GM12878 (cell line): Measurements from ENCODE around the gene SEPTIN1. TPM values are rescaled to one million over a fixed set of nuclear protein-coding genes. Genes with fewer than 3 reads are reported as not detected.

Experiments used
- BHLHE40 ChIP-seq, 2 experiments: fragments of 450-650 bp in 1 of 2; IDR thresholded peaks; 2 replicates each; pipeline ENCODE4 v1.6.1; 2011 to 2017; ENCODE audit warnings: low read depth in 2 of 2, borderline replicate concordance in 1 of 2, improper control_type of control experiment in 1 of 2, low read length in 1 of 2, mild to moderate bottlenecking in 1 of 2
- BRCA1 ChIP-seq: IDR thresholded peaks from 2 replicates; pipeline ENCODE4 v1.6.1; 2011; ENCODE audit warnings: low read depth, low read length, improper control_type of control experiment
- CBX5 ChIP-seq: sonication (generic); IDR thresholded peaks from 2 replicates; pipeline ENCODE4 v1.6.1; 2016; ENCODE audit warnings: low read depth, moderate library complexity, mild to moderate bottlenecking, inconsistent platforms
- EGR1 ChIP-seq, 2 experiments: IDR thresholded peaks; 1 replicate in 1 of 2; 2 replicates in 1 of 2; pipeline ENCODE4 v1.6.1; 2011 to 2012; ENCODE audit warnings: low read depth in 2 of 2, low read length in 2 of 2, borderline replicate concordance in 1 of 2, mild to moderate bottlenecking in 1 of 2, moderate library complexity in 1 of 2
- ESRRA ChIP-seq: IDR thresholded peaks from 2 replicates; pipeline ENCODE4 v1.6.1; 2012; ENCODE audit warnings: mild to moderate bottlenecking, low read length, improper control_type of control experiment
- EZH2 ChIP-seq: IDR thresholded peaks from 2 replicates; pipeline ENCODE4 v1.6.1; 2012; ENCODE audit warnings: low read depth, mild to moderate bottlenecking, control low read depth, inconsistent platforms, low read length, borderline replicate concordance; ENCODE audit not compliant: control insufficient read depth
- FOXK2 ChIP-seq: fragments of 450-650 bp; IDR thresholded peaks from 2 replicates; pipeline ENCODE4 v1.6.1; 2017; ENCODE audit warnings: mild to moderate bottlenecking, moderate library complexity
- HDAC2 ChIP-seq: fragments of 200-600 bp; sonication (generic); IDR thresholded peaks from 2 replicates; pipeline ENCODE4 v1.6.1; 2017
- IKZF2 ChIP-seq, 2 experiments: fragments of 450-650 bp; IDR thresholded peaks; 2 replicates each; pipeline ENCODE4 v1.6.1; 2017; ENCODE audit warnings: mild to moderate bottlenecking in 2 of 2, moderate library complexity in 2 of 2
- IRF4 ChIP-seq: IDR thresholded peaks from 2 replicates; pipeline ENCODE4 v1.6.1; 2011; ENCODE audit warnings: low read depth, low read length
- JUNB ChIP-seq: IDR thresholded peaks from 2 replicates; pipeline ENCODE4 v1.6.1; 2016; ENCODE audit warnings: antibody characterized with exemption, mild to moderate bottlenecking
- JUND ChIP-seq: IDR thresholded peaks from 2 replicates; pipeline ENCODE4 v1.6.1; 2012; ENCODE audit warnings: low read depth, mild to moderate bottlenecking, low read length, improper control_type of control experiment, moderate library complexity
- MTA2 ChIP-seq: fragments of 450-650 bp; IDR thresholded peaks from 2 replicates; pipeline ENCODE4 v1.6.1; 2016; ENCODE audit warnings: low read depth, mild to moderate bottlenecking, moderate library complexity
- MTA3 ChIP-seq: IDR thresholded peaks from 2 replicates; pipeline ENCODE4 v1.6.1; 2012; ENCODE audit warnings: low read length, inconsistent platforms, borderline replicate concordance
- NR2F1 ChIP-seq: fragments of 450-650 bp; conservative IDR thresholded peaks from 2 replicates; pipeline ENCODE4 v1.6.1; 2017; ENCODE audit warnings: mild to moderate bottlenecking
- PAX5 ChIP-seq: IDR thresholded peaks from 2 replicates; pipeline ENCODE4 v1.6.1; 2011; ENCODE audit warnings: low read depth, low read length, borderline replicate concordance
- RELA ChIP-seq: fragments of 450-650 bp; IDR thresholded peaks from 2 replicates; pipeline ENCODE4 v1.8.0; 2014; ENCODE audit warnings: borderline replicate concordance; ENCODE audit not compliant: partially characterized antibody
- SMAD1 ChIP-seq: fragments of 450-650 bp; IDR thresholded peaks from 2 replicates; pipeline ENCODE4 v1.6.1; 2018; ENCODE audit warnings: mild to moderate bottlenecking, low read depth; ENCODE audit not compliant: partially characterized antibody
- SMAD5 ChIP-seq: IDR thresholded peaks from 2 replicates; pipeline ENCODE4 v1.6.1; 2016; ENCODE audit warnings: antibody characterized with exemption, low read depth
- ZBTB11 ChIP-seq: fragments of 450-650 bp; formaldehyde crosslinking; IDR thresholded peaks from 2 replicates; pipeline ENCODE4 v1.5.0; 2022; ENCODE audit warnings: mild to moderate bottlenecking, missing genetic modification characterization
- ZNF622 ChIP-seq: fragments of 450-650 bp; IDR thresholded peaks from 2 replicates; pipeline ENCODE4 v1.6.1; 2017; ENCODE audit warnings: mild to moderate bottlenecking, inconsistent platforms
- polyA plus RNA-seq, 11 experiments: library from polyadenylated mRNA; depleted of rRNA in 4 of 11; unstranded in 6 of 11; stranded (reverse) in 5 of 11; fragments of >200 nt; fragmentation: Nextera tagmentation in 4 of 11; fragmentation: Illumina TruSeq in 1 of 11; extraction: Ambion mirVana in 4 of 11; extraction: Trizol in 1 of 11; gene quantifications; 1 replicate in 1 of 11; 2 replicates in 10 of 11; pipeline versions ENCODE4 v1.2.1 to v1.2.3, GENCODE V29; 2011 to 2016; ENCODE audit warnings: inconsistent platforms in 2 of 11, missing spikeins in 2 of 11, low read depth in 1 of 11
- total RNA-seq, 4 experiments: library from RNA; depleted of rRNA in 3 of 4; stranded (reverse); fragments of >200 nt in 3 of 4; fragmentation: Illumina TruSeq in 1 of 4; extraction: Trizol in 1 of 4; gene quantifications; 2 replicates each; pipeline versions ENCODE4 v1.2.1 to v1.2.3, GENCODE V29; 2013 to 2021
- TF ChIP-seq, protein P1 (sequence below): fragments of 450-650 bp; IDR thresholded peaks from 2 replicates; pipeline ENCODE4 v1.6.1; 2018; ENCODE audit warnings: mild to moderate bottlenecking, low read depth, moderate library complexity; ENCODE audit not compliant: partially characterized antibody
- TF ChIP-seq, protein P2 (sequence below), 3 experiments: IDR thresholded peaks in 2 of 3; conservative IDR thresholded peaks in 1 of 3; 2 replicates each; pipeline ENCODE4 v1.5.1; 2011; ENCODE audit warnings: low read depth in 3 of 3, low read length in 3 of 3, mild to moderate bottlenecking in 3 of 3, control low read depth in 2 of 3, moderate library complexity in 2 of 3, inconsistent platforms in 1 of 3, mixed read lengths in 1 of 3; ENCODE audit not compliant: control insufficient read depth in 2 of 3, insufficient read depth in 1 of 3; ENCODE audit errors: extremely low read depth in 1 of 3

SEPTIN1 gene
- total and polyA plus RNA-seq, 10 of the 15 experiments (the other 5 are each of a cell fraction or from before 2014, with no cell fraction given) = 2.8 to 153 (median 94.1) TPM

DNA sequence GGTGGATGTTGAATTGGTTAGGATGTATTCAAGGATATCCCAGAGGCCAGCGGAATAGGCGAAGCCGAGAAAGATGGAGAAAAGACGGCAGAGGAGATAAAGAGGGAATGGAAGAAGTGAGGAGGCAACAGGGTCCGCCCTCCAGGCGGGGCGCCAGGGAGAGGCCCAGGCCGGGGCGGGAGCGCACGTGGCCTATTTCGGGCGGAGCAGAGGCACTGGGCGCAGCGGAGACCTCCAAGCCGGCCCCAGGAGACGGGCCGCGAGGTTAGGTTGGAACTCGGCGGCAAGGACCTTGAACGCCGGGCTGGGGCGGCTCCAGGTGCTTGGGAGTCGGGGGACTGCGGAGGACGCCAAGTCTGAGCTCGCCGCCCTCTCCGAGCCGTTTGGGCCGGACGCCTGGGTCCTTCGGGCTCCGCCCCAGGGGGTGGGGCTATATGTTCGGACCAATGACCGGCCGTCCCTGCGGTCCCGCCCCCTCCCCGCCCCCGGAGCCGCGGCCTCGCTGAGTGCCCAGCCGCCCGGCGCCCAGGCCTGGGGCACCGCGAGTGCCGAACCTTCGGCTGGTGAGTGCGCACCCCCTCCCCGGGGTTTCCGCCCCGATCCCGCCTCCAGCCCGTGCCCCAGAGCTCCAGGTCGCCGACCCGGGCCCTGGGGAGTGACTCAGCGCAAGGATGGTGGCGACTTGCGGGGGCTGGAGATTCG, 24.9 kb upstream of the SEPTIN1 start, which contains the start of gene ZNF771 (continued):
- TF ChIP-seq NR2F1 (0 out of 2 replicates have a peak, but pooled peaks have one; percentile 35), CBX5 (no peak), HDAC2 (no peak), SMAD1 (no peak), PAX5 (no peak), BRCA1 (no peak), FOXK2 (0 out of 2 replicates have a peak, but pooled peaks have one; percentile 22), BHLHE40 (IDR thresholded peaks at IDR 0.05; ENCODE audit: borderline replicate concordance in 1 of 2, low read depth in 2 of 2, low read length in 1 of 2) (peak; percentile 50 to 89; a peak in 3 of 4 replicates), ZNF622 (no peak), EGR1 (IDR thresholded peaks at IDR 0.05; ENCODE audit: borderline replicate concordance in 1 of 2, low read depth in 2 of 2, low read length in 2 of 2) (peak in 1 of 2 experiments; percentile 86; a peak in 2 of 3 replicates), MTA3 (no peak), EZH2 (no peak), RELA (no peak), SMAD5 (peak; percentile 54; the same call in 1 of the 2 replicates), ZBTB11 (CRISPR knock-in tag) (no peak), IKZF2 (IDR thresholded peaks at IDR 0.05) (no peak; a peak in 1 of 4 replicates), IRF4 (no peak), ESRRA (no peak), JUND (no peak), MTA2 (no peak), JUNB (no peak)
- TF ChIP-seq, protein P1, sequence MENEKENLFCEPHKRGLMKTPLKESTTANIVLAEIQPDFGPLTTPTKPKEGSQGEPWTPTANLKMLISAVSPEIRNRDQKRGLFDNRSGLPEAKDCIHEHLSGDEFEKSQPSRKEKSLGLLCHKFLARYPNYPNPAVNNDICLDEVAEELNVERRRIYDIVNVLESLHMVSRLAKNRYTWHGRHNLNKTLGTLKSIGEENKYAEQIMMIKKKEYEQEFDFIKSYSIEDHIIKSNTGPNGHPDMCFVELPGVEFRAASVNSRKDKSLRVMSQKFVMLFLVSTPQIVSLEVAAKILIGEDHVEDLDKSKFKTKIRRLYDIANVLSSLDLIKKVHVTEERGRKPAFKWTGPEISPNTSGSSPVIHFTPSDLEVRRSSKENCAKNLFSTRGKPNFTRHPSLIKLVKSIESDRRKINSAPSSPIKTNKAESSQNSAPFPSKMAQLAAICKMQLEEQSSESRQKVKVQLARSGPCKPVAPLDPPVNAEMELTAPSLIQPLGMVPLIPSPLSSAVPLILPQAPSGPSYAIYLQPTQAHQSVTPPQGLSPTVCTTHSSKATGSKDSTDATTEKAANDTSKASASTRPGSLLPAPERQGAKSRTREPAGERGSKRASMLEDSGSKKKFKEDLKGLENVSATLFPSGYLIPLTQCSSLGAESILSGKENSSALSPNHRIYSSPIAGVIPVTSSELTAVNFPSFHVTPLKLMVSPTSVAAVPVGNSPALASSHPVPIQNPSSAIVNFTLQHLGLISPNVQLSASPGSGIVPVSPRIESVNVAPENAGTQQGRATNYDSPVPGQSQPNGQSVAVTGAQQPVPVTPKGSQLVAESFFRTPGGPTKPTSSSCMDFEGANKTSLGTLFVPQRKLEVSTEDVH = no peak
- TF ChIP-seq, protein P2, sequence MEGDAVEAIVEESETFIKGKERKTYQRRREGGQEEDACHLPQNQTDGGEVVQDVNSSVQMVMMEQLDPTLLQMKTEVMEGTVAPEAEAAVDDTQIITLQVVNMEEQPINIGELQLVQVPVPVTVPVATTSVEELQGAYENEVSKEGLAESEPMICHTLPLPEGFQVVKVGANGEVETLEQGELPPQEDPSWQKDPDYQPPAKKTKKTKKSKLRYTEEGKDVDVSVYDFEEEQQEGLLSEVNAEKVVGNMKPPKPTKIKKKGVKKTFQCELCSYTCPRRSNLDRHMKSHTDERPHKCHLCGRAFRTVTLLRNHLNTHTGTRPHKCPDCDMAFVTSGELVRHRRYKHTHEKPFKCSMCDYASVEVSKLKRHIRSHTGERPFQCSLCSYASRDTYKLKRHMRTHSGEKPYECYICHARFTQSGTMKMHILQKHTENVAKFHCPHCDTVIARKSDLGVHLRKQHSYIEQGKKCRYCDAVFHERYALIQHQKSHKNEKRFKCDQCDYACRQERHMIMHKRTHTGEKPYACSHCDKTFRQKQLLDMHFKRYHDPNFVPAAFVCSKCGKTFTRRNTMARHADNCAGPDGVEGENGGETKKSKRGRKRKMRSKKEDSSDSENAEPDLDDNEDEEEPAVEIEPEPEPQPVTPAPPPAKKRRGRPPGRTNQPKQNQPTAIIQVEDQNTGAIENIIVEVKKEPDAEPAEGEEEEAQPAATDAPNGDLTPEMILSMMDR (IDR thresholded peaks at IDR 0.05 in 2 of 3, conservative IDR thresholded peaks at IDR 0.05 in 1 of 3; ENCODE audit: control insufficient read depth in 2 of 3, extremely low read depth in 1 of 3, insufficient read depth in 1 of 3, low read depth in 3 of 3, low read length in 3 of 3) = peak in 1 of 3 experiments; percentile 21; a peak in 1 of 6 replicates
